Measurements from ENCODE around the gene PLCL2. TPM values are rescaled to one million over a fixed set of nuclear protein-coding genes. Genes with fewer than 3 reads are reported as not detected.
A peak's percentile ranks its signal among the peaks of the same experiment; 100 is the strongest.

The PLCL2 gene
- total and polyA plus RNA-seq, 10 donors = 6.9 to 60.4 (median 41.8) TPM

DNA sequence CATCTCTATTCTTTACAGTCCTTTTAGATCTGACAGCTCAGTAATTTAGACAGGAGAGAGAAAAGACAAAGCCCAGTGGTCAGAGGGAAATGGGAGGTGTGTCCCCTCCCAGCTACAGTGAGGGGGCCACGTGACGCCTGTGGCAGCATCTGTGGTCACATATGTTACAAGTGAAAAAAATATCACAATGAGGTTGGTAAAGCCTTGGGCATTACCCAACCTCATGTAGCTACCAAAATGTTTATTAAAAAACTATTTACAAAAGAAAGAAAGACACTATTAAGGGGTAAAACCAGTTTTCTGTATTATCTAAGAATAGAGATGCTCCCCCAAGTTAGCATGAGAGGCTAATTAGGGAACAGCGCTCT, 42.9 kb upstream of the PLCL2 start:
- 19 to 34% (median 27%) methylated on average over 3 of the region's 3 CpGs for WGBS, 5 donors
- Histone ChIP-seq H3K4me1 (peaks cover 16 to 87% (median 48%) of the 10 kb centered on the region in 6 donors), H3K36me3 (no peaks in the 10 kb centered on the region), H3K9me3 (no peaks in the 10 kb centered on the region), H3K27me3 (replicated peaks in 1 of 7) (no peaks in the 10 kb centered on the region), H3K4me3 (peak overlapping the region in 2 of 8 donors; percentile 20 to 54), H3K27ac (peak overlapping the region; percentile 78 to 92 (median 90))
- peak; percentile 91 for DNase-seq
- intact Hi-C loops (cut with DNase I; ENCODE audit: low total_unique reads) = no loop called here
- no peak for TF ChIP-seq POLR2AphosphoS5 (IDR thresholded peaks at IDR 0.05)

DNA sequence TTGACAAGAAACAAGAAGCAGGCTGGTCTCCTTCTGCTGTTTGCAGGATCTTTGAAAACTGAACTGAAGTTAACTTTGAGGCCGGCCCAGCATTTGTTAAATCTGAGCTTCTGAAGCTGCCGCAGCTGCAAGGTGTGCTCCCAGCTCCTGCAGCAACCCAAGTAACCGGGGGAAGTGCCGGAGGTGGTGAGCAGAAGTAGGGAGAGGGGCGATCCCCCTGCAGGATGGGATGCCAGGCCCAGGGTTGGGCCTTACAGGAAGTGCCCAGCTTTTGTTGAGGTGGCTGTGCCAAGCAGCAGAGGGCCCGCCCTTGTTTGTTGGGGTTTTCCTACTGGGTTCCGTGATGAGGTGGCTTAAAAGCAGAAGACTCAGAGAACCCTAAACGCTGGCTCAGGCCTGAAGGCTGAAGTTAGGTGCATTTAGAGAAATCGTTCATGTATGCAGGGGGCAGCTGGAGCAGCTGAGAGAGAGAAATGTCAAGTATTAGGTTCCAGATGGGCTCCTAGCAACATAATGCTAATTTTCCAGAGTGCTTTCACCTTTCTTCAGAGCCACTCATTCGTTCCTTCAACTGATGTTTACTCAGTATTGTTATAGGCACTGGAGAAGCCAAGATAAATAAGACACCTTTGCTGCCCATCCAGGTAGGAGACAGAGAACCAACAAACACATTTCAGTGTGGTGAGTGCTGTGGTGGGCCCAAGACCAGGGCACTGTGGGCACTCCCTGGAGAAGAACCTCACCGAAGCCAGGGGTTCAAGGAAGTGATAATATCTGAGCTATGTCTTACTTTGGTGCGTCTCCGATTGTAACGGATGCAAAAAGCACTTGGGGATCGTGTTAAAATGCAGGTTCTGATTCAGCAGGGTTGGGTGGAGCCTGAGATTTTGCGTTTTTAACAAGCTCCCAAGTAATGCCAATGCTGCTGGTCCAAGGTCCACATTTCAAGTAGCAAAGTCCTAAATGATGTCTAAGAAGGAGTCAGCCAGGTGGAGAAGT, 42.2 kb upstream of the PLCL2 start:
- intact Hi-C loops (cut with DNase I; ENCODE audit: low total_unique reads) = no loop called here

DNA sequence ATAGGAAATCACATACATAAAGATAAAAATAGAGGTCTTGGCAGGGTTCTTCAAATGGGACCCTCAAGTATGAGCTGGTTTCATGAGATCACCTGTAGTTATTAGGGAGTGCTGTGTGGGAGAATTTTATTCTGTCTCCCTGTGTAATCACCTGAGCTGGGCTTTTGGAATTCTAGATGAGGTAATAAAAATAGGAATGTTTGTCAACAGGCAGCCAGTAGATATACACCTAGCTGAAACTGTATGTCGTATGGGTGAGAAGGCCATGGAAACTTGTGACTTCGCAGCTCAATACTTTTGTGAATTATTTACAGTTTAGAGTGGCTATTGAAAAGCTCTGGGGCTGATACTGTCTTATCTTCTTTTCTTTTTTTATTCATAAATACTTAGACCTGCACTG, 40.5 kb upstream of the PLCL2 start:
- H3K27ac ChIP-seq = peak overlapping the region in 5 of 8 donors; percentile 53 to 92 (median 91)
- 94 to 97% (median 95%) methylated on average over 2 of the region's 2 CpGs for WGBS, 5 donors
- intact Hi-C loops (cut with DNase I; ENCODE audit: low total_unique reads) = no loop called here
- H3K27me3 ChIP-seq (replicated peaks in 1 of 7) = no peaks in the 10 kb centered on the region
- peaks cover 22 to 92% (median 44%) of the 10 kb centered on the region in 6 donors for H3K4me1 ChIP-seq
- no peak for DNase-seq
- TF ChIP-seq POLR2AphosphoS5 (IDR thresholded peaks at IDR 0.05) (no peak), POLR2A (IDR thresholded peaks at IDR 0.05) (no peak)
- TF ChIP-seq, protein P1, sequence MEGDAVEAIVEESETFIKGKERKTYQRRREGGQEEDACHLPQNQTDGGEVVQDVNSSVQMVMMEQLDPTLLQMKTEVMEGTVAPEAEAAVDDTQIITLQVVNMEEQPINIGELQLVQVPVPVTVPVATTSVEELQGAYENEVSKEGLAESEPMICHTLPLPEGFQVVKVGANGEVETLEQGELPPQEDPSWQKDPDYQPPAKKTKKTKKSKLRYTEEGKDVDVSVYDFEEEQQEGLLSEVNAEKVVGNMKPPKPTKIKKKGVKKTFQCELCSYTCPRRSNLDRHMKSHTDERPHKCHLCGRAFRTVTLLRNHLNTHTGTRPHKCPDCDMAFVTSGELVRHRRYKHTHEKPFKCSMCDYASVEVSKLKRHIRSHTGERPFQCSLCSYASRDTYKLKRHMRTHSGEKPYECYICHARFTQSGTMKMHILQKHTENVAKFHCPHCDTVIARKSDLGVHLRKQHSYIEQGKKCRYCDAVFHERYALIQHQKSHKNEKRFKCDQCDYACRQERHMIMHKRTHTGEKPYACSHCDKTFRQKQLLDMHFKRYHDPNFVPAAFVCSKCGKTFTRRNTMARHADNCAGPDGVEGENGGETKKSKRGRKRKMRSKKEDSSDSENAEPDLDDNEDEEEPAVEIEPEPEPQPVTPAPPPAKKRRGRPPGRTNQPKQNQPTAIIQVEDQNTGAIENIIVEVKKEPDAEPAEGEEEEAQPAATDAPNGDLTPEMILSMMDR (IDR thresholded peaks at IDR 0.05 in 8 of 11, conservative IDR thresholded peaks at IDR 0.05 in 3 of 11) = no peak
- no peak overlapping the region for H3K4me3 ChIP-seq
- H3K36me3 ChIP-seq = no peaks in the 10 kb centered on the region
- no peaks in the 10 kb centered on the region for H3K9me3 ChIP-seq

More for the DNA sequence above, 42.2 kb upstream of the PLCL2 start:
- WGBS, 5 donors = 25 to 41% (median 36%) methylated on average over 16 of the region's 16 CpGs
- Histone ChIP-seq H3K9me3 (no peaks in the 10 kb centered on the region), H3K27ac (peak overlapping the region; percentile 78 to 92 (median 90)), H3K4me3 (peak overlapping the region in 2 of 8 donors; percentile 2 to 54), H3K27me3 (replicated peaks in 1 of 7) (no peaks in the 10 kb centered on the region), H3K4me1 (peaks cover 16 to 92% (median 47%) of the 10 kb centered on the region in 6 donors), H3K36me3 (no peaks in the 10 kb centered on the region)
- TF ChIP-seq, protein P1 (IDR thresholded peaks at IDR 0.05 in 8 of 11, conservative IDR thresholded peaks at IDR 0.05 in 3 of 11) = no peak
- TF ChIP-seq POLR2AphosphoS5 (IDR thresholded peaks at IDR 0.05) = peak; percentile 72 to 78 (median 75)
- peak; percentile 93 for DNase-seq

DNA sequence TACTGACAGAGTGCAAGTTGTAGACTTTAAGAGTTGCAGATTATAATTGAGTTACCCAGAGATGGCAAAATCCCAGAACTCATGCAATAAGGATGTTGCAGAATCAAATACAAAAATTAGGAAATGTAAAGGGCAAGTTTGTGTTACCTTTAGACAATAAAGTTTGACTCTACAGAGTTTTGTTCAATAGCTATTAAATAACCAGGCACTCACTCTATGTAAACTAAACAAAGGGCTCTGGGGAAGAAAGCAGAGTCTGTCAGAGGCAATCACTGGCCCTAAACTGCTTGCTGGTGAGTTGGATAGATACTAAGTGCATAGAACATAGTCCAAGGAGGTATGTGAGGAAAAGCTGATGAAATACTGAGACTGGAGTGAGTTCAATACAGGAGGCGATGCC, 40.0 kb upstream of the PLCL2 start:
- Histone ChIP-seq H3K27ac (peak overlapping the region in 5 of 8 donors; percentile 53 to 92 (median 91)), H3K36me3 (no peaks in the 10 kb centered on the region), H3K9me3 (no peaks in the 10 kb centered on the region), H3K27me3 (replicated peaks in 1 of 7) (no peaks in the 10 kb centered on the region), H3K4me1 (peaks cover 27 to 95% (median 50%) of the 10 kb centered on the region in 6 donors), H3K4me3 (no peak overlapping the region)
- 62 to 93% (median 78%) methylated on average over 1 of the region's 1 CpG for WGBS, 5 donors
- intact Hi-C loops (cut with DNase I; ENCODE audit: low total_unique reads) = no loop called here
- TF ChIP-seq POLR2A (IDR thresholded peaks at IDR 0.05) (no peak), POLR2AphosphoS5 (IDR thresholded peaks at IDR 0.05) (no peak)
- TF ChIP-seq, protein P1 (IDR thresholded peaks at IDR 0.05 in 8 of 11, conservative IDR thresholded peaks at IDR 0.05 in 3 of 11) = no peak
- no peak for DNase-seq

Measured in spleen (tissue), 11 donors.